GM18499 (cell line): ENCODE data around the gene SCLY.

Source experiments
- ATAC-seq: cut with Tn5 transposase; IDR thresholded peaks from one replicate; pipeline ENCODE4 v1.9.1; 2021; ENCODE audit warnings: moderate number of reproducible peaks; ENCODE audit not compliant: insufficient read depth, unreplicated experiment

SCLY gene

GRCh38 chr2:238095143-238095542, 34.3 kb downstream of the SCLY start:
- no peak for ATAC-seq

- ATAC-seq = no peak
These were observed 35.7 kb downstream of the SCLY start for GRCh38 chr2:238096311-238097011.

- no peak for ATAC-seq
These were observed 36.6 kb downstream of the SCLY start for GRCh38 chr2:238097201-238097987.

- no peak for ATAC-seq
These were observed 37.4 kb downstream of the SCLY start for GRCh38 chr2:238097988-238098871.

- ATAC-seq = no peak
These were observed 38.3 kb downstream of the SCLY start for GRCh38 chr2:238098901-238099713.

- ATAC-seq = no peak
These were observed 38.9 kb downstream of the SCLY start for GRCh38 chr2:238099714-238100048.

GRCh38 chr2:238100049-238100820, 39.4 kb downstream of the SCLY start, which contains the start of gene ESPNL:
TSS of gene ESPNL (plus strand) at chr2:238100340. CDS start at chr2:238100420, 80 bp downstream.
- ATAC-seq = no peak

GRCh38 chr2:238100821-238101771, 40.3 kb downstream of the SCLY start:
- no peak for ATAC-seq

GRCh38 chr2:238101891-238102841, 41.4 kb downstream of the SCLY start:
- no peak for ATAC-seq

- ATAC-seq = no peak
These were observed 42.1 kb downstream of the SCLY start for GRCh38 chr2:238102865-238103264.

- no peak for ATAC-seq
These were observed 42.8 kb downstream of the SCLY start for GRCh38 chr2:238103465-238104225.

GRCh38 chr2:238104226-238104690, 43.5 kb downstream of the SCLY start:
- ATAC-seq = no peak

- ATAC-seq = no peak
These were observed 44.0 kb downstream of the SCLY start for GRCh38 chr2:238104691-238105371.

GRCh38 chr2:238105506-238106338, 44.9 kb downstream of the SCLY start:
- ATAC-seq = no peak

- no peak for ATAC-seq
These were observed 45.5 kb downstream of the SCLY start for GRCh38 chr2:238106339-238106697.
